ENCODE results near the gene TRIM68. TPM values are rescaled to one million over a fixed set of nuclear protein-coding genes. Genes with fewer than 3 reads are reported as not detected.

Gene TRIM68
- polyA plus RNA-seq, 1 experiment: 6.2 TPM

GRCh38 chr11:4605057-4605456 is 3.0 kb downstream of the TRIM68 start:
- ChIA-PET POLR2A (no interaction called here), CTCF (interaction anchor here (0.6 to 3.3 kb wide), 3 partner anchors 31 to 994 kb away, joined by 3 to 16 read pairs (median 3); partner anchors contain the start of gene OR51D1)
- Histone ChIP-seq H3K4me3 (ENCODE audit: low read depth, low read length) (no peak overlapping the region), H3K36me3 (ENCODE audit: control insufficient read depth, insufficient read depth, low read length) (peaks cover 10% of the 10 kb centered on the region), H3K27me3 (ENCODE audit: control insufficient read depth, insufficient read depth, low read length) (no peaks in the 10 kb centered on the region)
- no peak for DNase-seq (ENCODE audit: low read depth)
- TF ChIP-seq CTCF (IDR thresholded peaks at IDR 0.05; ENCODE audit: insufficient read depth, low read depth, low read length): no peak

- Histone ChIP-seq H3K36me3 (ENCODE audit: control insufficient read depth, insufficient read depth, low read length) (no peaks in the 10 kb centered on the region; the same call in 1 of the 2 replicates), H3K27me3 (ENCODE audit: control insufficient read depth, insufficient read depth, low read length) (no peaks in the 10 kb centered on the region), H3K4me3 (ENCODE audit: low read depth, low read length) (no peak within 1 kb of the TSS)
- POLR2A ChIA-PET: no interaction called here
- DNase-seq (ENCODE audit: low read depth): no peak
- TF ChIP-seq CTCF (IDR thresholded peaks at IDR 0.05; ENCODE audit: insufficient read depth, low read depth, low read length): no peak
- CTCF ChIA-PET: no interaction called here
Observed at GRCh38 chr11:4593739-4594138, 14.3 kb downstream of the TRIM68 start, which contains the start of gene OR52I1. OR52I1 (plus strand) TSS chr11:4594039; CDS start chr11:4594039, 0 bp downstream.

- no peaks in the 10 kb centered on the region for H3K27me3 ChIP-seq (ENCODE audit: control insufficient read depth, insufficient read depth, low read length)
- no peak overlapping the region for H3K4me3 ChIP-seq (ENCODE audit: low read depth, low read length)
- no peaks in the 10 kb centered on the region for H3K36me3 ChIP-seq (ENCODE audit: control insufficient read depth, insufficient read depth, low read length)
- ChIA-PET POLR2A (no interaction called here), CTCF (no interaction called here)
- no peak for DNase-seq (ENCODE audit: low read depth)
- TF ChIP-seq CTCF (IDR thresholded peaks at IDR 0.05; ENCODE audit: insufficient read depth, low read depth, low read length): no peak
Observed at GRCh38 chr11:4589017-4589416, 19.0 kb downstream of the TRIM68 start.

- Histone ChIP-seq H3K4me3 (ENCODE audit: low read depth, low read length) (no peak within 1 kb of the TSS), H3K36me3 (ENCODE audit: control insufficient read depth, insufficient read depth, low read length) (no peaks in the 10 kb centered on the region), H3K27me3 (ENCODE audit: control insufficient read depth, insufficient read depth, low read length) (no peaks in the 10 kb centered on the region)
- TF ChIP-seq CTCF (IDR thresholded peaks at IDR 0.05; ENCODE audit: insufficient read depth, low read depth, low read length): no peak
- POLR2A ChIA-PET: no interaction called here
- no peak for DNase-seq (ENCODE audit: low read depth)
- CTCF ChIA-PET: interaction anchor here (0.6 kb wide), 1 partner anchor 394 kb away, joined by 3 read pairs; no protein-coding TSS in a partner anchor
Observed at GRCh38 chr11:4581443-4581842, 26.6 kb downstream of the TRIM68 start, which contains the start of gene OR52I2. OR52I2 (plus strand) TSS chr11:4581743.

- CTCF ChIA-PET: no interaction called here
Observed at GRCh38 chr11:4580124-4580523, 27.9 kb downstream of the TRIM68 start.

More at GRCh38 chr11:4580124-4580523, 27.9 kb downstream of the TRIM68 start:
- H3K36me3 ChIP-seq (ENCODE audit: control insufficient read depth, insufficient read depth, low read length): no peaks in the 10 kb centered on the region
- DNase-seq (ENCODE audit: low read depth): no peak
- POLR2A ChIA-PET: no interaction called here
- H3K27me3 ChIP-seq (ENCODE audit: control insufficient read depth, insufficient read depth, low read length): no peaks in the 10 kb centered on the region
- no peak overlapping the region for H3K4me3 ChIP-seq (ENCODE audit: low read depth, low read length)
- TF ChIP-seq CTCF (IDR thresholded peaks at IDR 0.05; ENCODE audit: insufficient read depth, low read depth, low read length): no peak
